SJCRH30 (cell line): ENCODE data around the gene PNO1. TPM values are rescaled to one million over a fixed set of nuclear protein-coding genes. Genes with fewer than 3 reads are reported as not detected.
"Not testable (repeated sequence)": the region's sequence is repeated elsewhere in the genome, so short reads cannot be mapped to it uniquely, and the experiment has no call there.

ENCODE experiments used
- DNase-seq, 2 experiments: peaks; one replicate each; pipeline ENCODE4 v3.0.0-alpha.2; 2015 to 2020
- H3K27ac ChIP-seq: fragments of 250-450 bp; sonication (Bioruptor Pico); 2 replicates; pipeline ENCODE4 v1.5.1; 2020; ENCODE audit warnings: mild to moderate bottlenecking, moderate library complexity
- H3K27me3 ChIP-seq: fragments of 250-450 bp; sonication (Bioruptor Pico); 2 replicates; pipeline ENCODE4 v1.5.1; 2020; ENCODE audit warnings: mild to moderate bottlenecking, moderate library complexity
- H3K36me3 ChIP-seq: fragments of 250-450 bp; sonication (Bioruptor Pico); 2 replicates; pipeline ENCODE4 v1.5.1; 2020; ENCODE audit warnings: mild to moderate bottlenecking, moderate library complexity
- H3K4me1 ChIP-seq: fragments of 250-450 bp; sonication (Bioruptor Pico); 2 replicates; pipeline ENCODE4 v1.5.1; 2020; ENCODE audit warnings: mild to moderate bottlenecking, moderate library complexity
- H3K4me3 ChIP-seq: fragments of 250-450 bp; sonication (Bioruptor Pico); 2 replicates; pipeline ENCODE4 v1.5.1; 2020; ENCODE audit warnings: mild to moderate bottlenecking, moderate library complexity
- H3K9me3 ChIP-seq: fragments of 250-450 bp; sonication (Bioruptor Pico); replicated peaks from 2 replicates; pipeline ENCODE4 v1.5.1; 2020; ENCODE audit warnings: mild to moderate bottlenecking, moderate library complexity
- total RNA-seq: library from RNA; depleted of rRNA; stranded (reverse); fragments of >200 nt; shearing (Covaris generic); gene quantifications from 2 replicates; pipeline ENCODE4 v1.2.3, GENCODE V29; 2014; rRNA removed

PNO1 gene
- total RNA-seq: 48.8 and 50.3 TPM in 2 replicates

GRCh38 chr2:68157402-68158133 is at the start of gene PNO1:
Gene PNO1 (plus strand): TSS chr2:68157888. CDS start chr2:68157935, 47 bp downstream.
- Histone ChIP-seq H3K9me3 (no peaks in the 10 kb centered on the region), H3K4me3 (peak within 1 kb of the TSS; percentile 82), H3K27ac (peak within 1 kb of the TSS; percentile 98), H3K27me3 (no peaks in the 10 kb centered on the region), H3K4me1 (no peaks in the 10 kb centered on the region), H3K36me3 (peaks cover 28% of the 10 kb centered on the region)
- peak; percentile 97 to 98 for DNase-seq

- H3K27ac ChIP-seq: no peak overlapping the region
- no peak for DNase-seq
- H3K9me3 ChIP-seq: no peaks in the 10 kb centered on the region
- no peaks in the 10 kb centered on the region for H3K36me3 ChIP-seq
- H3K27me3 ChIP-seq: no peaks in the 10 kb centered on the region; the same call in 1 of the 2 replicates
- H3K4me1 ChIP-seq: no peaks in the 10 kb centered on the region
- no peak overlapping the region for H3K4me3 ChIP-seq
Observed at GRCh38 chr2:68108120-68108519, 49.6 kb upstream of the PNO1 start.

GRCh38 chr2:68110102-68110501 is 47.6 kb upstream of the PNO1 start:
- DNase-seq: no peak
- Histone ChIP-seq H3K27me3 (peaks cover 2% of the 10 kb centered on the region; the same call in 1 of the 2 replicates), H3K9me3 (no peaks in the 10 kb centered on the region), H3K27ac (no peak overlapping the region), H3K4me3 (no peak overlapping the region), H3K36me3 (no peaks in the 10 kb centered on the region), H3K4me1 (no peaks in the 10 kb centered on the region)

GRCh38 chr2:68115965-68116364 is 41.7 kb upstream of the PNO1 start:
- Histone ChIP-seq H3K36me3 (no peaks in the 10 kb centered on the region), H3K27me3 (peaks cover 6% of the 10 kb centered on the region; the same call in 1 of the 2 replicates), H3K4me1 (no peaks in the 10 kb centered on the region), H3K9me3 (no peaks in the 10 kb centered on the region), H3K4me3 (no peak overlapping the region), H3K27ac (no peak overlapping the region)
- no peak for DNase-seq

GRCh38 chr2:68117922-68118321 is 39.8 kb upstream of the PNO1 start:
- not testable (repeated sequence) for H3K27me3 ChIP-seq, H3K9me3 ChIP-seq, H3K36me3 ChIP-seq, H3K4me3 ChIP-seq, H3K4me1 ChIP-seq, DNase-seq, H3K27ac ChIP-seq

- Histone ChIP-seq H3K9me3 (no peaks in the 10 kb centered on the region), H3K27me3 (peaks cover 6% of the 10 kb centered on the region; the same call in 1 of the 2 replicates), H3K27ac (no peak overlapping the region), H3K4me3 (no peak overlapping the region), H3K36me3 (no peaks in the 10 kb centered on the region), H3K4me1 (no peaks in the 10 kb centered on the region)
- DNase-seq: no peak
Observed at GRCh38 chr2:68118816-68119215, 38.9 kb upstream of the PNO1 start.

GRCh38 chr2:68119504-68119903 is 38.2 kb upstream of the PNO1 start:
- Histone ChIP-seq H3K36me3 (no peaks in the 10 kb centered on the region), H3K4me3 (no peak overlapping the region), H3K4me1 (no peaks in the 10 kb centered on the region), H3K27me3 (peaks cover 6% of the 10 kb centered on the region; the same call in 1 of the 2 replicates), H3K9me3 (no peaks in the 10 kb centered on the region), H3K27ac (no peak overlapping the region)
- no peak for DNase-seq

GRCh38 chr2:68121873-68122679 is 35.6 kb upstream of the PNO1 start:
- peak; percentile 87 to 95 for DNase-seq
- Histone ChIP-seq H3K9me3 (no peaks in the 10 kb centered on the region), H3K4me3 (peak overlapping the region; percentile 12), H3K4me1 (no peaks in the 10 kb centered on the region), H3K27ac (no peak overlapping the region), H3K27me3 (no peaks in the 10 kb centered on the region), H3K36me3 (no peaks in the 10 kb centered on the region)

- Histone ChIP-seq H3K4me3 (peak overlapping the region; percentile 12), H3K27ac (no peak overlapping the region), H3K9me3 (no peaks in the 10 kb centered on the region), H3K27me3 (no peaks in the 10 kb centered on the region), H3K4me1 (no peaks in the 10 kb centered on the region), H3K36me3 (no peaks in the 10 kb centered on the region)
- no peak for DNase-seq
Observed at GRCh38 chr2:68122680-68122964, 35.1 kb upstream of the PNO1 start.

- H3K27me3 ChIP-seq: no peaks in the 10 kb centered on the region
- no peak for DNase-seq
- H3K9me3 ChIP-seq: no peaks in the 10 kb centered on the region
- H3K4me3 ChIP-seq: no peak overlapping the region
- no peaks in the 10 kb centered on the region for H3K4me1 ChIP-seq
- H3K36me3 ChIP-seq: no peaks in the 10 kb centered on the region
- H3K27ac ChIP-seq: no peak overlapping the region
Observed at GRCh38 chr2:68124321-68124720, 33.4 kb upstream of the PNO1 start.

- no peaks in the 10 kb centered on the region for H3K27me3 ChIP-seq
- no peaks in the 10 kb centered on the region for H3K36me3 ChIP-seq
- H3K4me3 ChIP-seq: no peak overlapping the region
- H3K4me1 ChIP-seq: no peaks in the 10 kb centered on the region
- no peak overlapping the region for H3K27ac ChIP-seq
- no peaks in the 10 kb centered on the region for H3K9me3 ChIP-seq
- DNase-seq: no peak
Observed at GRCh38 chr2:68125821-68126220, 31.9 kb upstream of the PNO1 start.

- Histone ChIP-seq H3K36me3 (no peaks in the 10 kb centered on the region), H3K9me3 (no peaks in the 10 kb centered on the region), H3K27ac (no peak overlapping the region), H3K4me1 (no peaks in the 10 kb centered on the region), H3K27me3 (no peaks in the 10 kb centered on the region), H3K4me3 (no peak overlapping the region)
- DNase-seq: no peak
Observed at GRCh38 chr2:68126561-68126960, 31.1 kb upstream of the PNO1 start.

- H3K36me3 ChIP-seq: 0 out of 2 replicates have a peak, but pooled peaks cover 1% of the 10 kb centered on the region
- H3K4me1 ChIP-seq: no peaks in the 10 kb centered on the region
- no peaks in the 10 kb centered on the region for H3K9me3 ChIP-seq
- no peak for DNase-seq
- H3K4me3 ChIP-seq: no peak overlapping the region
- H3K27ac ChIP-seq: no peak overlapping the region
- no peaks in the 10 kb centered on the region for H3K27me3 ChIP-seq
Observed at GRCh38 chr2:68127358-68128242, 30.1 kb upstream of the PNO1 start.

GRCh38 chr2:68134120-68134519 is 23.6 kb upstream of the PNO1 start:
- DNase-seq: no peak
- Histone ChIP-seq H3K27me3 (no peaks in the 10 kb centered on the region), H3K4me3 (no peak overlapping the region), H3K4me1 (no peaks in the 10 kb centered on the region), H3K27ac (no peak overlapping the region), H3K9me3 (no peaks in the 10 kb centered on the region), H3K36me3 (peaks cover 7% of the 10 kb centered on the region; the same call in 1 of the 2 replicates)

GRCh38 chr2:68134554-68134953 is 23.1 kb upstream of the PNO1 start:
- no peak overlapping the region for H3K4me3 ChIP-seq
- no peaks in the 10 kb centered on the region for H3K27me3 ChIP-seq
- no peak for DNase-seq
- H3K27ac ChIP-seq: no peak overlapping the region
- no peaks in the 10 kb centered on the region for H3K9me3 ChIP-seq
- H3K4me1 ChIP-seq: no peaks in the 10 kb centered on the region
- peaks cover 7% of the 10 kb centered on the region; the same call in 1 of the 2 replicates for H3K36me3 ChIP-seq
